ENCODE measurements around the gene ATL3. TPM values are rescaled to one million over a fixed set of nuclear protein-coding genes. Genes with fewer than 3 reads are reported as not detected.

Gene ATL3
- total and polyA plus RNA-seq, 2 of the 13 experiments (the other 11 are each of a cell fraction or from before 2014, with no cell fraction given) = not detected

DNA sequence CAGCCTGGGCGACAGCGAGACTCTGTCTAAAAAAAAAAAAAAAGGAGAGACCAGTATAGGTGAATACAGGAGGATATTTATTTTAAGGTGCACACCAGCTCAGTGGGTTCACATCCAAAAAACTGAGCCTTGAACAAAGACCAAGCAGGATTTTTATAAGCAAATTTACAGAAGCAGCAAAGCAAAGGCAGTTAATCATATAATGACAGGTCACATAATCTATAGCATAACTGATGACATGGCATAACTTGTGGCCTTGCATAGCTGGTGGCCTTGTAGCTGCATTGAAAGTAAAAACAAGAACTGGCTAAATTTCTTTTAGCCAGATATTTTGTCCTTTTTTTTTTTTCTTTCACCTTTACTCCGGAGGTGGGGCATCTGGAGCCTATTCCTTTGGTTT, 54.2 kb downstream of the ATL3 start:
- CTCF ChIA-PET (ENCODE audit: low intra/inter-chr PET ratio, low total read pairs) = no interaction called here
- no peak for ATAC-seq
- H3K4me3 ChIP-seq (replicated peaks in 1 of 3; ENCODE audit: insufficient read depth in 1 of 3, low read depth in 2 of 3, low read length in 3 of 3) = no peak overlapping the region

DNA sequence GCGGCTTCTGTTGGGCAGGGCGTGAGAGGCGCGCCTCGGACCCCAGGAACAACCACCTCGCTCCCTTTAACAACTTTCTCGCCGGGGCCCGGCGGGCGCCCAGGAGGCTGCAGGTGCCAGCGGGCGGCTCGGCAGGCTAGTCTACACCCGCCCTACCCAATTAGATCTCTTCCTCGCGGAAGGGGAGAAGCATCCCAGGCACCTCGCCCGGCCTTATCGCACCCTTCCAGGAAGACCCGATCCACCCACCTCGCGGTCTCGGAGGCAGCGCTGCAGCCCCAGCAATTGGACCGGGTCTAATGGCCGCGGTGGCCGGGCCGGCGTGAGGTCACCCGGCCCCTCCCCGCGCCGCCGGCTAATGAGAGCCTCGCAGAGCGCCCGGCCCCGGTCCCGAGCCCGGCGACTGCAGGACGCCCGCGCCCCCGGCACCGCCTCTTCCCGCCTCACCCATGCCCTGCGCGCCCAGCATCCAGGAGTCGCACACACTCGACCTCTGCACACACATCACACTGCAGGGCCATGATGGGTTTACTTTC, 57.0 kb downstream of the ATL3 start, which contains the start of gene PLAAT3:
PLAAT3 (minus strand) TSS at position 298 of the 536 bp plus-strand sequence. CDS start 419 bp downstream, outside the sequence.
- ATAC-seq (peak; percentile 76), DNase-seq (ENCODE audit: low spot score) (no peak), FAIRE-seq (no peak)
- H4K20me1 ChIP-seq (ENCODE audit: insufficient read depth, low read length) = no peaks in the 10 kb centered on the region
- ChIA-PET CTCF (ENCODE audit: low intra/inter-chr PET ratio, low total read pairs) (no interaction called here), POLR2A (no interaction called here)
- in situ Hi-C loops (cut with HindIII; ENCODE audit: extremely low pct_ligation_motif_present, low pct_unique_long_range_greater_than_20kb) (no loop called here), intact Hi-C loops (cut with micrococcal nuclease; ENCODE audit: unreplicated experiment) (no loop called here)
- H3K4me1 ChIP-seq (ENCODE audit: insufficient read depth, low read length) = peaks cover 42% of the 10 kb centered on the region
- H3K9me3 ChIP-seq (ENCODE audit: low read length) = no peaks in the 10 kb centered on the region
- H3K27me3 ChIP-seq (ENCODE audit: control insufficient read depth in 1 of 2, insufficient read depth in 2 of 2, low read length in 2 of 2) = no peaks in the 10 kb centered on the region
- H3K4me3 ChIP-seq (replicated peaks in 1 of 3; ENCODE audit: insufficient read depth in 1 of 3, low read depth in 2 of 3, low read length in 3 of 3) = peak within 1 kb of the TSS; percentile 24 to 28 (median 26); a peak in 4 of 6 replicates
- peak within 1 kb of the TSS; percentile 61 for H3K4me2 ChIP-seq (ENCODE audit: low read depth, low read length)
- no TSS peak for BruUV-seq (replicated peaks)
- no peaks in the 10 kb centered on the region for H3K79me2 ChIP-seq (ENCODE audit: insufficient read depth, low read length)
- H3K27ac ChIP-seq (ENCODE audit: extremely low read length, insufficient read depth, low read length) = no peak within 1 kb of the TSS
- 0 out of 2 replicates have a peak within 1 kb of the TSS, but pooled peaks have one; percentile 15 for H3K9ac ChIP-seq (ENCODE audit: insufficient read depth, low read depth, low read length)
- WGBS (ENCODE audit: low lambda C conversion rate) = 69% methylated on average over 35 of the region's 53 CpGs
- no peak within 1 kb of the TSS for H2AFZ ChIP-seq (ENCODE audit: low read length)
- H3K36me3 ChIP-seq (replicated peaks in 1 of 2; ENCODE audit: control insufficient read depth in 1 of 2, insufficient read depth in 2 of 2, low read length in 2 of 2) = no peaks in the 10 kb centered on the region
- no peak for TF ChIP-seq NFE2L2 (IDR thresholded peaks at IDR 0.05; ENCODE audit: low read length)
- TF ChIP-seq, protein P1, sequence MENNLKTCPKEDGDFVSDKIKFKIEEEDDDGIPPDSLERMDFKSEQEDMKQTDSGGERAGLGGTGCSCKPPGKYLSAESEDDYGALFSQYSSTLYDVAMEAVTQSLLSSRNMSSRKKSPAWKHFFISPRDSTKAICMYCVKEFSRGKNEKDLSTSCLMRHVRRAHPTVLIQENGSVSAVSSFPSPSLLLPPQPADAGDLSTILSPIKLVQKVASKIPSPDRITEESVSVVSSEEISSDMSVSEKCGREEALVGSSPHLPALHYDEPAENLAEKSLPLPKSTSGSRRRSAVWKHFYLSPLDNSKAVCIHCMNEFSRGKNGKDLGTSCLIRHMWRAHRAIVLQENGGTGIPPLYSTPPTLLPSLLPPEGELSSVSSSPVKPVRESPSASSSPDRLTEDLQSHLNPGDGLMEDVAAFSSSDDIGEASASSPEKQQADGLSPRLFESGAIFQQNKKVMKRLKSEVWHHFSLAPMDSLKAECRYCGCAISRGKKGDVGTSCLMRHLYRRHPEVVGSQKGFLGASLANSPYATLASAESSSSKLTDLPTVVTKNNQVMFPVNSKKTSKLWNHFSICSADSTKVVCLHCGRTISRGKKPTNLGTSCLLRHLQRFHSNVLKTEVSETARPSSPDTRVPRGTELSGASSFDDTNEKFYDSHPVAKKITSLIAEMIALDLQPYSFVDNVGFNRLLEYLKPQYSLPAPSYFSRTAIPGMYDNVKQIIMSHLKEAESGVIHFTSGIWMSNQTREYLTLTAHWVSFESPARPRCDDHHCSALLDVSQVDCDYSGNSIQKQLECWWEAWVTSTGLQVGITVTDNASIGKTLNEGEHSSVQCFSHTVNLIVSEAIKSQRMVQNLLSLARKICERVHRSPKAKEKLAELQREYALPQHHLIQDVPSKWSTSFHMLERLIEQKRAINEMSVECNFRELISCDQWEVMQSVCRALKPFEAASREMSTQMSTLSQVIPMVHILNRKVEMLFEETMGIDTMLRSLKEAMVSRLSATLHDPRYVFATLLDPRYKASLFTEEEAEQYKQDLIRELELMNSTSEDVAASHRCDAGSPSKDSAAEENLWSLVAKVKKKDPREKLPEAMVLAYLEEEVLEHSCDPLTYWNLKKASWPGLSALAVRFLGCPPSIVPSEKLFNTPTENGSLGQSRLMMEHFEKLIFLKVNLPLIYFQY (CRISPR knock-in tag; IDR thresholded peaks at IDR 0.05; ENCODE audit: borderline replicate concordance) = 0 out of 2 replicates have a peak, but pooled peaks have one; percentile 23
- TF ChIP-seq YY1 (IDR thresholded peaks at IDR 0.05; ENCODE audit: insufficient read depth, insufficient replicate concordance, low read depth, low read length) = peak; percentile 43
- TF ChIP-seq ZSCAN25 (CRISPR knock-in tag; IDR thresholded peaks at IDR 0.05) = peak; percentile 97
- TF ChIP-seq, protein P2, sequence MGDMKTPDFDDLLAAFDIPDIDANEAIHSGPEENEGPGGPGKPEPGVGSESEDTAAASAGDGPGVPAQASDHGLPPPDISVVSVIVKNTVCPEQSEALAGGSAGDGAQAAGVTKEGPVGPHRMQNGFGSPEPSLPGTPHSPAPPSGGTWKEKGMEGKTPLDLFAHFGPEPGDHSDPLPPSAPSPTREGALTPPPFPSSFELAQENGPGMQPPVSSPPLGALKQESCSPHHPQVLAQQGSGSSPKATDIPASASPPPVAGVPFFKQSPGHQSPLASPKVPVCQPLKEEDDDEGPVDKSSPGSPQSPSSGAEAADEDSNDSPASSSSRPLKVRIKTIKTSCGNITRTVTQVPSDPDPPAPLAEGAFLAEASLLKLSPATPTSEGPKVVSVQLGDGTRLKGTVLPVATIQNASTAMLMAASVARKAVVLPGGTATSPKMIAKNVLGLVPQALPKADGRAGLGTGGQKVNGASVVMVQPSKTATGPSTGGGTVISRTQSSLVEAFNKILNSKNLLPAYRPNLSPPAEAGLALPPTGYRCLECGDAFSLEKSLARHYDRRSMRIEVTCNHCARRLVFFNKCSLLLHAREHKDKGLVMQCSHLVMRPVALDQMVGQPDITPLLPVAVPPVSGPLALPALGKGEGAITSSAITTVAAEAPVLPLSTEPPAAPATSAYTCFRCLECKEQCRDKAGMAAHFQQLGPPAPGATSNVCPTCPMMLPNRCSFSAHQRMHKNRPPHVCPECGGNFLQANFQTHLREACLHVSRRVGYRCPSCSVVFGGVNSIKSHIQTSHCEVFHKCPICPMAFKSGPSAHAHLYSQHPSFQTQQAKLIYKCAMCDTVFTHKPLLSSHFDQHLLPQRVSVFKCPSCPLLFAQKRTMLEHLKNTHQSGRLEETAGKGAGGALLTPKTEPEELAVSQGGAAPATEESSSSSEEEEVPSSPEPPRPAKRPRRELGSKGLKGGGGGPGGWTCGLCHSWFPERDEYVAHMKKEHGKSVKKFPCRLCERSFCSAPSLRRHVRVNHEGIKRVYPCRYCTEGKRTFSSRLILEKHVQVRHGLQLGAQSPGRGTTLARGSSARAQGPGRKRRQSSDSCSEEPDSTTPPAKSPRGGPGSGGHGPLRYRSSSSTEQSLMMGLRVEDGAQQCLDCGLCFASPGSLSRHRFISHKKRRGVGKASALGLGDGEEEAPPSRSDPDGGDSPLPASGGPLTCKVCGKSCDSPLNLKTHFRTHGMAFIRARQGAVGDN (CRISPR knock-in tag; IDR thresholded peaks at IDR 0.05) = peak; percentile 57

More for the DNA sequence above, 54.2 kb downstream of the ATL3 start:
- BruUV-seq (replicated peaks) = no TSS peak
- H3K4me1 ChIP-seq (ENCODE audit: insufficient read depth, low read length) = peaks cover 19% of the 10 kb centered on the region
- FAIRE-seq = no peak
- TF ChIP-seq MAFF (IDR thresholded peaks at IDR 0.05; ENCODE audit: low read depth, low read length) = peak; percentile 84
- no peak for TF ChIP-seq ZNF33B (CRISPR knock-in tag; IDR thresholded peaks at IDR 0.05)
- no peak for TF ChIP-seq SSRP1 (CRISPR knock-in tag; IDR thresholded peaks at IDR 0.05)
- peak; percentile 80 to 88 for TF ChIP-seq MAFK (conservative IDR thresholded peaks at IDR 0.05 in 1 of 2, IDR thresholded peaks at IDR 0.05 in 1 of 2; ENCODE audit: low read length in 2 of 2)
- POLR2A ChIA-PET = no interaction called here
- no peak overlapping the region for H3K9ac ChIP-seq (ENCODE audit: insufficient read depth, low read depth, low read length)
- intact Hi-C loops (cut with micrococcal nuclease; ENCODE audit: unreplicated experiment) = no loop called here
- H3K27me3 ChIP-seq (ENCODE audit: control insufficient read depth in 1 of 2, insufficient read depth in 2 of 2, low read length in 2 of 2) = no peaks in the 10 kb centered on the region
- no peak overlapping the region for H3K4me2 ChIP-seq (ENCODE audit: low read depth, low read length)
- DNase-seq (ENCODE audit: low spot score) = no peak
- H3K27ac ChIP-seq (ENCODE audit: extremely low read length, insufficient read depth, low read length) = no peak overlapping the region
- no peaks in the 10 kb centered on the region for H3K36me3 ChIP-seq (replicated peaks in 1 of 2; ENCODE audit: control insufficient read depth in 1 of 2, insufficient read depth in 2 of 2, low read length in 2 of 2)
- in situ Hi-C loops (cut with HindIII; ENCODE audit: extremely low pct_ligation_motif_present, low pct_unique_long_range_greater_than_20kb) = no loop called here
- H3K79me2 ChIP-seq (ENCODE audit: insufficient read depth, low read length) = no peaks in the 10 kb centered on the region
- H2AFZ ChIP-seq (ENCODE audit: low read length) = no peak overlapping the region
- 35% methylated on average over 3 of the region's 3 CpGs for WGBS (ENCODE audit: low lambda C conversion rate)
- H4K20me1 ChIP-seq (ENCODE audit: insufficient read depth, low read length) = no peaks in the 10 kb centered on the region
- no peaks in the 10 kb centered on the region for H3K9me3 ChIP-seq (ENCODE audit: low read length)

Measured in HepG2 (cell line).